ENCODE data around the gene NELFCD. TPM values are rescaled to one million over a fixed set of nuclear protein-coding genes. Genes with fewer than 3 reads are reported as not detected.

The NELFCD gene
- total RNA-seq, 6 experiments from 2014 or later, result 31.1 to 41.4 (median 36.5) TPM

- intact Hi-C loops (cut with DNase I), result loop anchor here in 1 of 2 donors (10.0 kb wide), 1 partner anchor 118 kb away; no protein-coding TSS in a partner anchor
- ATAC-seq (no peak), DNase-seq (no peak)
- no peaks in the 10 kb centered on the region for H3K9me3 ChIP-seq
- peaks cover 0 to 2% (median 0%) of the 10 kb centered on the region in 4 donors for H3K36me3 ChIP-seq
- H3K27me3 ChIP-seq, result no peaks in the 10 kb centered on the region
- no peak overlapping the region for H3K27ac ChIP-seq
- H3K4me3 ChIP-seq, result no peak overlapping the region
- 88% methylated on average over 10 of the region's 17 CpGs for WGBS (ENCODE audit: insufficient coverage, low coverage, low lambda C conversion rate, missing lambda C conversion rate)
- no peaks in the 10 kb centered on the region for H3K4me1 ChIP-seq
- TF ChIP-seq, protein P1, sequence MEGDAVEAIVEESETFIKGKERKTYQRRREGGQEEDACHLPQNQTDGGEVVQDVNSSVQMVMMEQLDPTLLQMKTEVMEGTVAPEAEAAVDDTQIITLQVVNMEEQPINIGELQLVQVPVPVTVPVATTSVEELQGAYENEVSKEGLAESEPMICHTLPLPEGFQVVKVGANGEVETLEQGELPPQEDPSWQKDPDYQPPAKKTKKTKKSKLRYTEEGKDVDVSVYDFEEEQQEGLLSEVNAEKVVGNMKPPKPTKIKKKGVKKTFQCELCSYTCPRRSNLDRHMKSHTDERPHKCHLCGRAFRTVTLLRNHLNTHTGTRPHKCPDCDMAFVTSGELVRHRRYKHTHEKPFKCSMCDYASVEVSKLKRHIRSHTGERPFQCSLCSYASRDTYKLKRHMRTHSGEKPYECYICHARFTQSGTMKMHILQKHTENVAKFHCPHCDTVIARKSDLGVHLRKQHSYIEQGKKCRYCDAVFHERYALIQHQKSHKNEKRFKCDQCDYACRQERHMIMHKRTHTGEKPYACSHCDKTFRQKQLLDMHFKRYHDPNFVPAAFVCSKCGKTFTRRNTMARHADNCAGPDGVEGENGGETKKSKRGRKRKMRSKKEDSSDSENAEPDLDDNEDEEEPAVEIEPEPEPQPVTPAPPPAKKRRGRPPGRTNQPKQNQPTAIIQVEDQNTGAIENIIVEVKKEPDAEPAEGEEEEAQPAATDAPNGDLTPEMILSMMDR (IDR thresholded peaks at IDR 0.05), result no peak
- TF ChIP-seq POLR2A (IDR thresholded peaks at IDR 0.05), result no peak
Observed at GRCh38 chr20:59013031-59013951, 32.2 kb downstream of the NELFCD start.

- Histone ChIP-seq H3K27me3 (no peaks in the 10 kb centered on the region), H3K27ac (no peak overlapping the region), H3K4me1 (no peaks in the 10 kb centered on the region), H3K9me3 (no peaks in the 10 kb centered on the region), H3K36me3 (peaks cover 0 to 2% (median 0%) of the 10 kb centered on the region in 4 donors), H3K4me3 (no peak overlapping the region)
- intact Hi-C loops (cut with DNase I), result loop anchor here in 1 of 2 donors (10.0 kb wide), 1 partner anchor 119 kb away; no protein-coding TSS in a partner anchor
- TF ChIP-seq, protein P1 (IDR thresholded peaks at IDR 0.05), result no peak
- no peak for TF ChIP-seq POLR2A (IDR thresholded peaks at IDR 0.05)
- no peak for DNase-seq
- WGBS (ENCODE audit: insufficient coverage, low coverage, low lambda C conversion rate, missing lambda C conversion rate), result 75% methylated on average over 10 of the region's 13 CpGs
- peak in 1 of 4 donors; percentile 33 for ATAC-seq
Observed at GRCh38 chr20:59013959-59014608, 33.0 kb downstream of the NELFCD start.

DNA sequence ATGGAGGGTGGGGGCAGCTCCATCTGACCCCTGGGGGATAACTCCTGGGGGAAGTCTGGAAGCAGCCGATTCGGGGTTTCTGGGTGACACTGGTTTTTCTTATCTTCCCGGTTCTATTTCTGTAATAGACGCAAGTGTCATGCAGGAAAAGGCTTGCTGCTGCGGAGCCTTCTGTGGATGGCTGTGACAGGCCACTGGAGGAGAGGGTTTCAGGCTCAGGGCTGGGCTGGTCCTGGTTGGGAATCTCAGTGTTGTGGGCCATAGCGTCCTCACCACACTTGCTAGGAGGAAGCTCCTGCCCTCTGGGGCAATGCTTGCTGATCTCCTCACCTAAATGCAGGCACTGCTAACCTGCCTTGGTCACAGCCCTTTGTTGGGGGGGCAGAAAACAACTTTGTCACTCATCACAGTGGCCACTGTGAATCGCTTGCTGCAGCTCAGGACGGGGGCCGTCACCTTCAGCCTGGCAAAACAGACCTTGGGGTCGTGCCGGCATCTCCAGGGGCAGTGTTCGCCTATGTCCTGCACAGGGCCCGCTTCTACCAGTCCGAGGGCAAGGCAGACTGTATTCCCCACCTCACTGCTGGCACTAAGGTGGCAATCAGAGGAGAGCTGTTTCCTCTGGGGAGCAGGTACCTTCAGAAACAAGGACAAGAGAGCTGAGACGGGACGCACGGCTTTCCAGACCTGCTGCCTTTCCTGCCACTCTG, 33.8 kb downstream of the NELFCD start:
- H3K4me3 ChIP-seq, result no peak overlapping the region
- H3K27ac ChIP-seq, result no peak overlapping the region
- H3K36me3 ChIP-seq, result peaks cover 0 to 2% (median 0%) of the 10 kb centered on the region in 4 donors
- no peaks in the 10 kb centered on the region for H3K4me1 ChIP-seq
- DNase-seq (no peak), ATAC-seq (no peak)
- intact Hi-C loops (cut with DNase I), result loop anchor here in 1 of 2 donors (10.0 kb wide), 1 partner anchor 120 kb away; no protein-coding TSS in a partner anchor
- 88% methylated on average over 9 of the region's 17 CpGs for WGBS (ENCODE audit: insufficient coverage, low coverage, low lambda C conversion rate, missing lambda C conversion rate)
- H3K27me3 ChIP-seq, result no peaks in the 10 kb centered on the region
- H3K9me3 ChIP-seq, result no peaks in the 10 kb centered on the region
- TF ChIP-seq, protein P1 (IDR thresholded peaks at IDR 0.05), result no peak
- TF ChIP-seq POLR2A (IDR thresholded peaks at IDR 0.05), result no peak

DNA sequence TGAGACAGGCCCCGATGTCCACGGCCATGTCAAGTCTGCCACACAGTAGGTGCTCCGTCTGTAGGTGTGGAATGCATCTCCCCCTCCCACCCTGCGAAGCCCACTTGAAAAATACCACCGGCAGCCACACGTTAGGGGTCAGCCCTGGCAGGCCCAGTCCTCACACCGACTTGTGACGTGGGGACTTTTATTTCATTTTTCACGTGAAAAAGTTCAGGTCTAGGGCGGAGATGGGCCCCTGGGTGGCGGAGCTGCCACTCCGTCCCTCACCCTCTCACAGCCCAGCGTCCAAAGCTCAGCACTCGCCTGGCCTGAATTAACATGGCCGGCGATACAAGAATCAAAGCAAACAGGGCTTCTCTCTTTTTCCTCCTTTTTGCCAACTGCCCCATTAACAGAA, 34.4 kb downstream of the NELFCD start:
- Histone ChIP-seq H3K4me3 (no peak overlapping the region), H3K9me3 (no peaks in the 10 kb centered on the region), H3K27ac (no peak overlapping the region), H3K27me3 (no peaks in the 10 kb centered on the region), H3K36me3 (peaks cover 0 to 2% (median 0%) of the 10 kb centered on the region in 4 donors), H3K4me1 (no peaks in the 10 kb centered on the region)
- intact Hi-C loops (cut with DNase I), result loop anchor here in 1 of 2 donors (10.0 kb wide), 1 partner anchor 121 kb away; no protein-coding TSS in a partner anchor
- no peak for DNase-seq
- ATAC-seq, result no peak
- 90% methylated on average over 12 of the region's 16 CpGs for WGBS (ENCODE audit: insufficient coverage, low coverage, low lambda C conversion rate, missing lambda C conversion rate)
- TF ChIP-seq, protein P1 (IDR thresholded peaks at IDR 0.05), result no peak
- no peak for TF ChIP-seq POLR2A (IDR thresholded peaks at IDR 0.05)
